Measurements from ENCODE around the gene CBL.
A peak's percentile ranks its signal among the peaks of the same experiment; 100 is the strongest.

The CBL gene

DNA sequence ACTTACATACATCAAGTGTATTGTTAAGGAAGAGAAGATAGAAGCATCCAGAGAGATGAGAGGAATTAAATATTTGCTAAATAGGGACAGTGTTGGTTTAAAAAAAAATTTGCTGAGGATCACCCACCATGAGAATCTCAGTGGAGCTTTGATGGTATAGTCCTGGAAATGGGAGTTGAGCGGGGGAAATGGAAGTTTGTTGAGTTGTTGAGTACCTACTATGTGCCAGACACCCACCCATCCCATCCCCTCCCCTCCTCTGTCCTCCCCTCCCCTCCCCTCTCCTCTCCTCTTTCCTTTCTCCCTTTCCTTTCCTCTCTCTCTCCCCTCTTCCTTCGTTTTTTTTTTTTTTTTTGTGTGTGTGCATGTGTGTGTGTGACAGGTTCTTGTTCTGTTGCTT lies 145.1 kb downstream of the CBL start:
- DNase-seq = no peak

DNA sequence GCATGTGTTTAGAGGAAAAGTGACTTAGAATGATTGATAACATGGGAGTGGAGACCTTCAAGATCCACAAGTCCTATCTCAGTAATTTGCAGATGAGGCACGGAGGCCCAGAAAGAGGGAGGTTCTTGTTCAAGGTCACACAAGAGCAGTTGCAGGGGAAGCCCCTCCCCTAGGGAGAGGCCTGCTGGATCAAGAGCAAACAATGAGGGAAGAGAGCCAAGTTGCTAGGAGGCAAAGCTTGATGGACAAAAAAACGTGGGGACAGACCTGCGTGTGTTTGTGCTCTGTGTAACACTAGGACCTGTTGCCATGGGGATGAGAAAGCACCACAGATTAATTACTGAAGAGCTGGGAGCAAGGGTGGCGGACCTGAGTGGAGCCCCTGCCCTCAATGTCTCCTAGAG lies 146.7 kb downstream of the CBL start:
- DNase-seq = no peak

DNA sequence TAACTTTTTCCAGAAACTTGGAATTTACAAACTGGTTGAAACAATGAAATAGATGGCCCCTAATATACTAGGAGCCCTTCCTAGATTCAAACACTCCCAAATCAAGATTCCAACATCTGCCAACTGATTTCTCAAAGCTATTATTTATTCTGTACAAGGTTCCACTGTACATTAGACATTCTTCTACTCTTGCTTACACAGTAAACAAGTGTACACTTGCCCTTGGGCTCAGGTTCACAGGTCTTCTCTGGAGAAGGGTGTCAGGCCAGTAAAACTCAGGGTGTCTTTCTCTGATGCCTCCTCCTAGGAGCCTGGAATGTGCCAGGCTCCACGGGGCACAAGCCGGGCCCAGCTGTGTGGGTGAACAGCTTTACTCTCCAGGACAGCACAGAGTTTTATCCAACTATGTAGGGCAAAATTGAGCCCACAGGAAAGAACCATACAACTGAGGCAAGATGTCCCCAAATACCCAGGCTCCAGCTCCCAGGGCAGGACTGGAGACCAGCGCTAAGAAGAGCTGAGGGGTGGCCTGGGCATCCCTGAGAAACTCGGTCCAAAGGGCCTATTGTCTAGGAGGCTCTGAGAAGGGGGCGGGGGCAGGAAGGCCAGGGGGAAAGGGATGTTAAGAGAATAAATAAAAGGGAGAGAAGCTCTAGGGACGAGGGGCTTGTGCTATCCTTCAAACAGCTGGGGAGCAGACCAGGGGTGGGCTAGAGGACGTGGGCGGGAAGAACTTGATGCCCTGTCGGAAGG lies 149.1 kb downstream of the CBL start:
- no peak for DNase-seq

DNA sequence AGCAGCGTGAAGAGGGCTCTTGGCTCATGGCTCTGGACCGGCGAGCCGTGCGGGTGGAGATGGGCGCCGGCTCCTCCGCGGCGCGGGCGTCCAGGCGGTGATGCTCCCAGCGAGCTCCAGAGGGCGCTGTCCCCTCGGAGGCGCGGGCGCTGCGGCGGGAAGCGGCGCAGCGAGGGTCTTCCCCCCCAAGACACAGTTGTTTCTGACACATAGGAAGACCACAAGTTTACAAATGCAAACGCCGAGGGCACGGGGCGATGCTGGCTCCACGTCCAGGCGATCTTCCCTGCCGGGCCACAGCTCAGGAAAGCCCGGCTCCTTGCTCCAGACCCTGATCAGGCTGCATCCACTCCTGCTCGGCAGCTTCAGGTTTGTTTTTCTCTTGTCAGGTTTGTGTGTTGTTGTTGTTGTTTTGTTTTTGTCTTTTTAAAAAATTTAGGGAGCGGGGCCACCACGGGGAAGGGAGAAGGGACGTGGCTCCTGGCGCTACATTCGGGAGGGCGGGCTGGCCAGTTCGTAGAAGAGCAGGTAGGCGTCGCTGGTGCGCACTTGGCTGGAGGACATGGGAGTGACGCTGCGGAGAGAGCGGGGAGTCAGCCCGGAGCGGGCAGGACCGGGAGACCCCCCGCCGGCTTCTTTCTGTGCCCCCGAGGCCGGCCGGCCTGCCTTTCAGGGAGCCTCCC lies 150.4 kb downstream of the CBL start:
- peak; percentile 63 to 69 for DNase-seq

DNA sequence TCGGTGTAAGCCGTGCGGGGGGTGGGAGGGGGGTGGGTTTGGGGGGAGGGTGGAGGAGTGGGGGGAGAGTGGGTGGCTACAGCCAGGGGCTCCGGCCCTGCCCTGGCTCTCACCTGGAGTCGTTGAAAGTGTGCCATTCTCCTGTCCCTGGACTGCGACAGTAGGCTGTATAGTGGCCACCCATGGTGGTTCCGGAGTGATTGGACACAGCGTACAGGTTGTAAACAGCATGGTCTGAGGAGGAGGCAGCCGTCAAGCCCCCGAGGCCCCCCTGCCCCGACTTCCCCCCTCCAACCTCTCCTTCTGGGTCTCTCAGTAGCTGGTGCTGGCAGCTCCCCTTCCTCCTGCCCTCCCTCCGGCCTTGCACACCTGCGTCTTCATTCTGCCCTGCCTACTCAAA lies 150.9 kb downstream of the CBL start:
- no peak for DNase-seq
